ENCODE measurements around the gene FUOM.

The FUOM gene

GRCh38 chr10:133349577-133350011, 8.2 kb downstream of the FUOM start:
- DNase-seq = no peak

- DNase-seq = no peak
Observed at GRCh38 chr10:133349160-133349568, 8.7 kb downstream of the FUOM start.

DNA sequence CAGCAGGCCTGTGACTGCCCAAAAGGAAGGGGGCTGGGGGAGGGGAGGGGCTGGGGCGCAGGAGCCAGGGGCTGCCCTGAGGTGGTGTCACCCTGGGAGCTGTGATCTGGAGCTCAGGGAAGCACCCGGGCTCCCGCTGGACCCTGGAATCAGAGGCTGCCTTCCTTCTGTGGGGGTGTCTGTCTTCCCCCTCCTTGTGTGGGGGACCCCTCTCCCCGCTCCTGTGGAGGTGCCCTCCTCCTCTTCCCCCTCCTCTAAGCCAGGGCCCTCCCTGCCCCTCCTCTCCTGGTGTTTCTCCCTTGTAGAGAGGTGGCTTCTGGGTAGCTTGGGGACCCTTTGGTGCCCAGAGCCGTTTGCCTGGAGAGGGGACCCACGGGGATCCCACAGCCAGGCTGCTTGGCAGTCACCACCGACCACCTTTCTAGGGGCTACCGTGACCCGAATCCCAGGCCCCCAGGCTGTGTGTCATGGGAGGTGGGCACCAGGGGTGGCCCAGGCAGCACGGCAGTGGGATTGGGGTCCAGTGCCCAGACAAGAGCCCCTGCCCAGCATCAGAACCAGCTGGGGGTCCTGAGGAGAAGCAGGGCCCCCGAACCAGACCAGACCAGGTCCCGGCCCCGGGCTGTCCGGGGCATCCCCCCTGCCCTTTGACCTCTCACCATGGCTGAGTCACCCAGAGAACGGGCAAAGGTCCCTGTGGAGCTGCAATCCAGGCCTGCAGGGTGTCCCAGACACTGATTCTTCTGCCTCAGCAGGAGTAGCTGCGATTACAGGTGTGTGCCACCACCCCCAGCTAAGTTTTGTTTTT, 9.9 kb downstream of the FUOM start:
- no peak for DNase-seq

- no peak for DNase-seq
Observed at GRCh38 chr10:133346413-133346812, 11.4 kb downstream of the FUOM start.

DNA sequence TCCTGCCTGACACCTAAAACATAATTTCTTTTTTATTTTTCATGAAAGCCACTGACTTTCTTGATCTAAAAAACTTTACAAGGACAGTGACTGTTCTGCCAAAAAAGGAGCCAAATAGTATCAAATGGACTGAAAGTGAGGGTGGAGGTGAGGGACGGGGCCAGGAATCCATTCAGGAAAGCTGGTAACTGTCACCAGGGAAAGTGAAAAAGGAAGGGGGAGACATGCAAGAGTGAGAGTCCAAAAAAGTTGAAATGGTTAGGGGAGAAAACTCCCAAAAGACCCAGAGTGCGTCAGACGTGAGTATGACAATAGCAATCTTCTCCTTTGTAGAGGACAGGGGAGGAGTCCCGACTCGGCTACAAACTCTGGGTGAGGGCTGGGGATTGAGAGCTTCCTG, 13.6 kb downstream of the FUOM start:
- no peak for DNase-seq

DNA sequence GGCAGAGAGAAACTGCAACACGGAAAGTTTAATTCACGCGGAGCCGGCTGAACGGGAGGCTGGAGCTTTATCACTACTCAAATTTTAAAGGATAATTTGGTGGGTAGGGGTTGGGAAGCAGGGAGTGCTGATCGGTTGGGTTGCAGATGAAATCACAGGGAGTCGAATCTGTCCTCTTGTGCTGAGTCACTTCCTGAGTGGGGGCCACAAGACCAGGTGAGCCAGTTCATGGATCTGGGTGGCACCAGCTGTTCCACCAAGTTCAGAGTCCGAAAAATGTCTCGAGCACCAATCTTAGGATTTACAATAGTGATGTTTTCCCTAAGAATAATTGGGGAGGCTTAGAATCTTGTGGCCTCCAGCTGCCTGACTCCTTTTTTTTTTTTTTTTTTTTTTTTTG, 14.3 kb downstream of the FUOM start:
- DNase-seq = no peak

DNA sequence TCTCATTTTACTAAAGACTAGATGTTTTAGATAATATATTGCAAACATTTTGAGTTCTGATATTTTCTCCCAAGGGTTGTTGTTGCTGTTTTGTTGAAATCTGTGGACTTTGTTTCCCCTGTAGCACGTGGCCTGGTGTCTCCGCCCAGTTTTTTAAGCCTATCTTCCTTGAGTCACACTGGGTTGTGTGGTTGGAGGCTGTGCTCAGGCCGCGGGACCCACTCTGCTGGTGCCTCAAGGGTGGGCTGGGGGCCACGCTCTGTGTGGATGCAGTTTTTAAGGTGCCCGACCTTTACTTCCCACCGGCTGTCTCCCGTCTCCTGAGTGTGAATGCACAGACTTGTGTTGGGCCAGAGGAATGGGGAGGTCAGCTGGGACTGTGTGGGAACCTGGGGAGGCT, 14.9 kb downstream of the FUOM start:
- DNase-seq = no peak

DNA sequence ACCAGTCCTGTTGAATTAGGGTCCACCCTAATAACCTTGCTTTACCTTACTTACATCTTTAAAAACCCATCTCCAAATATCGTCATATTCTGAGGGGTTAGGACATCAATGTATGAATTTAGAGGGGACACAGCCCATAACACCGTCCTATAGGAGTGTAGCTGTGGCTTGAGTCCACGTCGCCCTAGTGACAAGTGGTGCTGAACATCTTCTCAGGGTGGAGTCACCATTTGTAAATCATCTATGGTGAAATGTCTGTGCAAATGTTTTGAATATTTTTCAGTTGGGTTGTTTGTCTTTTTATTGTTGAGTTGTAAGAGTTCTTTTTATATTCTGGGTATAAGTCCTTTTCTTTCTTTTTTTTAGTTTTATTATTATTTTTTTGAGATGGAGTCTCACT, 15.8 kb downstream of the FUOM start:
- DNase-seq = no peak

DNA sequence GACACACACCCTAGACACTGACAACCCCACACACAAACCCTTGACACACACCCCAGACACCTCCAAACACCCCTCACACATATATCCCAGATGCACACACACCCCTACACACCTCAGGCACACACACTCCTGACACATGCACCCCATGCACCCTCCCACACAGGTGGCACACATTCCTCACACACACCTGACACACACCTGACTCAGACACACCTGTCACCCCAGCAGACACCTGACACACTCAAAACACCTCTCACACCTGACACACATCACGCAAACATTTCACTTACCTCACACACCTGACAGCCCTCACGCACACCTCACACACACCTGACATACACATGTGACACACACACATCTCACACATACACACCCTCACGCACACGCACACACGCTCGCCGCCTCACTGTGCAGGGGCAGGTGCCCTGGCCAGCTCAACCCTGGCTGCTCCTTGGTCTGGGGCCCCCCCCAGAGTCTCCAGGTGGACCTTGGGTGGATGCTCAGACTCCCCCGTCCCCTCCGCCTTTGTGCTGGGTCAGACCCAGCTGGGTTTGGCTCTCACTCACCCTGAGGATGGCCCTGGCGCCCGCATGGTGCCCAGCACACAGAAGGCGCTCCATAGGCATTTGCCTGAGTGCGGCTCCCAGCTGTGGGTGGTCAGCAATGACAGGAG, 18.0 kb downstream of the FUOM start:
- DNase-seq = no peak

DNA sequence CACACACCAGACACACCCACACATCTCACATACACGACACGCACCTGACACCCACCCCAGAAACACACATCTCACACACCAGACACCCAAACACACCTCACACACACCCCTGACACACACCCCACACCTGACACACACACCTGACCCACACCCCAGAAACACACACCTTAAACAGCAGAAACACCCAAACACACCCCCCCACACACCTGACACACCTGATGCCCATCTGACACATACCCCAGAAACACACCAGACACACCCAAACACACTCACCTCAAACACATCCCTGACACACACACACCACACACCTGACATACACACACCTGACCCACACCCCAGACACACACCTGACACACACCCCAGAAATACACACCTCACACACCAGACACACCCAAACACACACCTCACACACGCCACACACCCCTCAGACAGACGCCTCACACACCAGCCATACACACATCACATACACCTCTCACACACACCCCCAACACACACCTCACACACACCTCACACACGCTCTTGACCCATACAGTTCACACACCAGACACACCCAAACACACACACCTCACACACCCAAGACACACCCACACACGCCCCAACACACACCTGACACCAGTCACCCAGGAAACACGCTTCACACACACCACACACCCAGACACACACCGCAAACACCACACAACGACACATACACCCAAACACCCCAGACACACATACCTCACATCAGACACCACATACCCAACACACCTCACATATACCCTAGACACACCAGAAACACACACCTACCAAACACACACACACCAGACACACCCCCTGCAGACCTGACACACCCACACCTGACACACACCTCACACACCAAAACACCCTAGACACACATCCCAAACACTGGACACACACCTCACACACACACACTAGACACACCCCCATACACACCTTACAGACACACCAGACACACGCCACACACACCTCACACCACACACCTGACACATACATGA, 19.4 kb downstream of the FUOM start:
- DNase-seq = no peak

GRCh38 chr10:133337370-133337725, 20.5 kb downstream of the FUOM start:
- DNase-seq = no peak

GRCh38 chr10:133336577-133337369, 21.0 kb downstream of the FUOM start, which contains the start of gene CALY:
TSS of gene CALY (minus strand) at chr10:133336896. CDS start at chr10:133328989, 7,907 bp downstream.
- no peak for DNase-seq

DNA sequence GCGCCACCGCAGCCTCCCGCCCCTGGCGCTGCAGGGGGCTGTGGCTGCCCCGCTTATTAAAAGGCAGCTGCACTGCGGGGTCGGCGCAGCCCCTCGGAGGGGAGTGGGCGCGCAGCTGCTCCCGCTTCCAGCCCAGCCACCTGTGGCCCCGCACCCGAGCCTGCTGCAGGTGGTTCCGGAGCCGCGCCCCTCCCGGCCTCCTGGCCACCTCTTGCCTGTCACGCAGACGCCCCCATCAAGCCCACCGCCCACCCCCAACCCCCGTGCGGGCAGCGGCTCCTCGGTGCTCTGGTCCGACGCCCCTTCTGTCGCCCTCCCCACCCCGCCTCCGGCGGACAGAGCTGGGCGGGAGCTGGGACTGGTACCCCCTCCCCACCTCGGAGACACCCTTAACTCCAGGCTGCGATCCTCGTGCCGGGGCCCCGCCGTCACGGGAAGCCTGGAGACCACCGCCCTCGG, 21.7 kb downstream of the FUOM start:
- DNase-seq = no peak

GRCh38 chr10:133335246-133336117, 22.3 kb downstream of the FUOM start:
- DNase-seq = no peak

- no peak for DNase-seq
Observed at GRCh38 chr10:133334503-133335245, 23.1 kb downstream of the FUOM start.

DNA sequence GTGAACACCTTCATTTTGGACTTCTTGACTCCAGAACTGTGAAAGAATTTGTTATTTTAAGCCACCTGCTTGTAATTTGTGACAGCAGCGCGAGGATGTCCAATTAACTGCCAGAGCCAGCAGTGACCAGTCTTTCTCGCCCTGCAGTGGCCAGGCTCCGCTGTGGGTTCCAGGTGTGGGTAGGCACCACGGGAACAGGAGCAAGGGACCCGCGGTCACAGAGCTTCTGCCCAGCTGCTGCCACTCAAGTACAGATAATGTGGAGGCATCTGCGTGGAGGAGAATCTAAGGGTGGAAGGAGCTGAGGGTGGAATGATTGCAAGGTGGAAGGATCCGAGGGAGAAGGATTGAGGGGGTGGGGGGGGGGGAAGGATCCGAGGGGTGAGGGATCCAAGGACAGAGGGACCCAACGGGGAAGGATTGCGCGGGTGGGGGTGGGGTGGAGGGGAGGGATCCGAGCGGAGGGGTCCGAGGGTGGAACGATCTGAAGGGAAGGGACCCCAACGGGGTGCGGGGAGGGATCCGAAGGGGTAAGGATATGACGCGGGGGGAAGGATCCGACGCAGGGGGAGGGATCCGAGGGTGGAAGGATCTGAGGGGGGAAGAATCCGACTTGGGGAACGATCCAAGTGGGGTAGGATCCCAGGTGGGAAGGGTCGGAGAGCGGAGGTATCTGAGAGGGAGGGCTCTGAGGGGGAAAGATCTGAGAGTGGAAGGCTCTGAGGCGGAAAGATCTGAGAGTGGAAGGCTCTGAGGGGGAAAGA, 24.7 kb downstream of the FUOM start:
- DNase-seq = no peak

DNA sequence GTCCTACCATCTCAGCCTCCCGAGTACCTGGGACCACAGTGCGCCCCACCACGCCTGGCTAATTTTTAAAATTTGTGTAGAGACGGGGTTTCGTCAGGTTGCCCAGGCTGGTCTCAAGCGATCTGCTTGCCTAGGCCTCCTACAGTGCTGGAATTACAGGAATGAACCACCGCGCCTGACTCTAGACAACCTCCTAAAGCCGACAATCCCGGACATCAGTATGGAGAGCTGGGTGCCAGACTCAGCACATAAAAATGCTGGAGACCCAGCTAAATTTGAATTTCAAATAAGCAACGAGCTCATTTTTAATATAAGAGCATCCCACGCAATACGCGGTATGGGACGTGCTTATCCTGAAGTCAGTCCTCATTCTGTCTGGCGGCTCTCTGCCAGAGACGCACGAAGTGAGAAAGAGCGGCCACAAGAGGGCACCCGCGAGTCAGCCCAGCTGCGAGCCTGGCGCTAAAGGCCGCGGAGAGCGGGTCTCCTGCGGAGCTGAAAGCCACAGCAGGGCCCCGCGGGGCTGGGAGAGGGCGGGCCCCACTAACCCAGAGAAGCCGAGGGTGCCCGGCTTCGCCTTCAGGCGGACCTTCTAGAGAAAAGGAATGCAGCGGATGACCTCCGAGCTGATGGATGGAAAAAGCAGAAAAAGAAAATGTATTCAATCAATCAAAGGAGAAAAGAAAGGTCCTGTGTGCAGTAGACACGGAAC, 28.2 kb downstream of the FUOM start:
- no peak for DNase-seq

DNA sequence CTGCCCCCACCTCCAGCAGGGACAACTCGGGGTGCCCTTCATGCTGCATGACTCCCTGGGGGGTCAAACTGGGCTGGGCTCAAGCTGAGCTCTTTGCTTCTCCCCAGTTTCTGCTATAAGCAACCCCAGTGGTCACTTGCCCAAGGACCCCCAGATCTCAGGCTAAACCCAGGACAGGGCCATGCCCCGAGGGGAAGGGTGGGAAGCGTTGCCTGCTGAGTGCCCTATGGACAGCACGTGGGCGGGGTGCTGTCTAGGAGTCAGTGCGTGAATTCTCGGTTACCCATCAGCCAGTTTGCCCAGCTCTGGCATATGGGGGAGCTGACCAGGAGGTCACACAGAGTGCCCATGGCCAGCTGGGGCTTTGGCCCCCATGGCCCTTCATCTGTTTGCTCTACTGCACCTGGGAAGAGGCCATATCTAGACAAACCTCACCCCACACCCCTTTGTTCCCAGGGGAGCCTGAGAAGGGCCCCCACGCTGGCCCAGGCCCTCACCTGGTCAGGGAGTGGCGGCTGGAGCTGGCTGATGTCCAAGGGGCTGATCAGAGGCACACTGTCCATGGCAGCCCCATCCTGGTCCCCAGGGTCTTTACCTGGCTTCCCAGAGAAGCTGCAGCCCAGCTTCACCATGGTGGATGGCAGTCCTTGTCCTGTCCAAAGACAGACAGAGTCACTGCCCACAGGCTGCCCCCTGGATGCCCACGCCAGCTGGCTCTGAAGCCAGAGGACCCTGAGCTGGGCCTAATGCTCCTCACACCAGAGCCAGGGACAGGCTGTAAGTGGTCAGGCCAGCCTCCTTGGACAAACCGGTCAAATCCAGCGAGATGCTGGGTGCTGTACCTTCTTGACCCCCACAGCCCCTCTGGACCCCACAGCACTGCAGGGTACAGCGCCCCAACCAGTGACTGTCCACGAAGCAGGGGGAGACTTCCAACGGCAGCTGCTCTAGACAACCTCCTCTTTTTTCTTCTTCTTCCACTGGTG, 29.2 kb downstream of the FUOM start:
- DNase-seq = no peak
